NCI-H748 (cell line): ENCODE data around the gene SMOC2.

Experiments used
- DNase-seq: peaks from one replicate; lab custom pipeline; 2025; ENCODE audit not compliant: unreplicated experiment; lab: John Stamatoyannopoulos, UW

The SMOC2 gene

DNA sequence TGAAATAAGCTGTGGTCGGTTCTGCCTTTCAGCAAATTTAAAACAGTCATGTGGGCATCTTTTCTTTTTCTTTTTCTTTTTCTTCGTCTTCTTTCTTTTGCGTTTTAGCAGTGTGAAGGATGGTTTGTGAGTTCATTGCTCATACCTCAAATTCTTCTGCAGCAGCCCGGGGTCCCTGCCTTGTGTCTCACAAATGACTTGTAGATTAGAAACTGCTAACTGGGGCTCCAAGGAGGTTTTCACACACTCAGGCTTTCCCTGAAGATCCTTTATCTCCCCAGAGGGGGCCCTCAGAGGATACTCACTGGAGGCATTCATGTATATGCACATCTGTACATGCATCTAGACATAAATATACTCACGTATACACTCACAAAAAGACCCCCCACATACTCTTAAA is 1.7 kb downstream of the SMOC2 start:
- DNase-seq: no peak

- DNase-seq: no peak
These were observed 6.3 kb downstream of the SMOC2 start for GRCh38 chr6:168447282-168447681.

DNA sequence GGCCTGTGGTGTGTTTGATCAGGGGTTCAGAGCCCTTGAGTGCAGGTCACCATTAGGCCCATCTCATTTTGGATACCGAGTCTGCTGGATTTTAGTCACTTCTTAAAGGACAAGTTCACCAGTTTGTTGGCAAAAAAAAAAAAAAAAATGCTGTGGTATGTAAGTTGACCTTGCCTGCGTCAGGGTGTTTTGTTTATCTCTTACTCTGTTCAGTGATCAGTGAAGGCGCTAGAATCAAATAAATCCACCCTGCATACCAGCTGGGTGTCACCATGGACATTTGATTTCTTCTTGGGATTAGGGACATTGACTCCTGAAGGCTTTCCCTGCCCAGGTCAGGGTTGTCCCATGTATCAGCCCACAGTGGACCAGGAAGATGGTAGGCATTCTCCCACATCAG is 6.7 kb downstream of the SMOC2 start:
- no peak for DNase-seq

DNA sequence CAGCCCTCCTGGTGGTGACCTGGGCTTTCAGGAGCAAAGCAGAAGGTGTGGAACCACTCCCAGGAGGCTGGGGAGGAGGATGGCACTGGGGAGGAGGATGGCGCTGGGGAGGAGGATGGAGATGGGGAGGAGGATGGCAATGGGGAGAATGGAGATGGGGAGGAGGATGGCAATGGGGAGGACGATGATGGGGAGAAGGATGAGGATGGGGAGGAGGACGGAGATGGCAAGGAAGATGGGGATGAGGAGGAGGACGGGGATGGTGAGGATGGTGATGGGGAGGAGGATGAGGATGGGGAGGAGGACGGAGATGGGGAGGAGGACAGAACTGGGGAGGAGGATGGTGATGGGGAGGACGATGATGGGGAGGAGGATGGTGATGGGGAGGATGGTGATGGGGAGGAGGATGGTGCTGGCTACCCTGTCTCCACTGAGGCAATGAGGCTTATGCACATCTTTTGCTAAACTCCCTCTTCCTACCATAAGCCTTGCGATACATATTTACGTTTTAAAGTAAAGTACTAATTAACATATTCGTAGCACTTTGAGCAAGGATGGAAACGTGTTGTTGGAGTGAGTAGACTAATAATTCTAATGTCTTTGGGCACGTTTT is 7.4 kb downstream of the SMOC2 start:
- no peak for DNase-seq

- peak; percentile 54 for DNase-seq
These were observed 9.9 kb downstream of the SMOC2 start for GRCh38 chr6:168450917-168451316.

DNA sequence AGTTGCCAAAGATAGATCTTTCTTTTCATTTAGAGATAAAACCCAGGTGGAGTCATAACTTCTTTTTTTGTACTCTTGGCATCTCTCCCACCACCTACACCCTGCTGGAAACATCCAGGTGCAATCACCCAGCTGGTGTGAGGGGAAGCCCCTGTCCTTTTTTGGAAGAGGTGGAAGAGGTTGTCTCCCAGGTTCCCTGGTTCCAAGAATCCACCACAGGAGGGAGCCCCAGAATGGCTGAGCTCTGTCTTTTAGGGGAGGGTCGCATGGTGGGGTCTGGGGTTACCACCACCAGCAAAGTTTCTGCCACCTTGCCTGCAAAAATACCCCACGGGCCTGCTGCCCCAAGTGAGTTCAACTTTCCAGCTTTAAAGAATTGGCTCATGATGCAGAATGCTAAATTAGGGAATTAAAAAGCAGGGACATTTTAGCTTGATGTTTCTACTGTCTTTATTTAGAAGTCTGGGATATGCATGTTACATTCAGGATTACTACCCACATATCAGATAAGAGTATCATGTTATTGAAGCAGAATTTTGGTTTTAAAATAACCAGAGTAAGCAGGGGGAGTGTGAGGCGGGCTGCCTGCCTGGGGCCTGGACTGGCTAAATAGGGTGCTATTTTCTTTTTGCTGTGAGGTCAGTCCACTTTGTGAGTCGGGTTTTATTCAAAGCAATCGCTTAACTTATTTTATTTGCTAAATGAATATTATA is 11.0 kb downstream of the SMOC2 start:
- DNase-seq: peak; percentile 37

- DNase-seq: no peak
These were observed 11.8 kb downstream of the SMOC2 start for GRCh38 chr6:168452685-168453377.

DNA sequence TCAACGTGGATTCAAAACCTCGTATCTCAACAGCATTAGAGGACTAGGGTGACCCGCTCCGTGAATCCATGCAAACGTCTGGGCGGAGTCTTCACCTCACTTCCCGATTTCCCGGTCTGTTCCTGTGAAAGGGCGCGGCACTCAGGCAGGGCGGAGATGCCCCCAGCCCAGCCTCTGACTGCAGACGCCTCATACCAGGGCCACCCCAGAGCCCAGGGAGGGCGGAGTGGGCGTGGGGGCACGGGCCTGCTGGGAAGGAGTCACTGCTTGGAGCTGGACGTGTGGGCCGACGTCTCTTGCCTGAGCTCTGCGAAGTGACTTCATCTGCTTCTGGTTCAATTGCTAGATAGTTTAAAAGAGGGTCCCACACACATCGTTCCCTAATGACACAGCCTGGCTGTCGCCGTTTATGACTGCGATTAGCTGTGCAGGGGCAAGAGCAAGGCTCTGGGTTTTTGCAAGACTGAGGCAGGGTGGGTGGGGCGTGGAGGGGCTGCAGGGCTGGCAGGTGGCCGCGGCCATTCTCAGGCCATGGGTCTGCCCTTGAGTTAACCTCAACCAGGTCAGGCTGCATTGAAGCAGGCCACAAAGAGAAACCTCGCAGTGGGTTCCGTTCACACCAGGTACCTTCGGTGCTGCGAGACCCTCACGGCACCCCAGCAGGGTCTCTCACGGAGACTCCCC is 15.0 kb downstream of the SMOC2 start:
- DNase-seq: no peak

DNA sequence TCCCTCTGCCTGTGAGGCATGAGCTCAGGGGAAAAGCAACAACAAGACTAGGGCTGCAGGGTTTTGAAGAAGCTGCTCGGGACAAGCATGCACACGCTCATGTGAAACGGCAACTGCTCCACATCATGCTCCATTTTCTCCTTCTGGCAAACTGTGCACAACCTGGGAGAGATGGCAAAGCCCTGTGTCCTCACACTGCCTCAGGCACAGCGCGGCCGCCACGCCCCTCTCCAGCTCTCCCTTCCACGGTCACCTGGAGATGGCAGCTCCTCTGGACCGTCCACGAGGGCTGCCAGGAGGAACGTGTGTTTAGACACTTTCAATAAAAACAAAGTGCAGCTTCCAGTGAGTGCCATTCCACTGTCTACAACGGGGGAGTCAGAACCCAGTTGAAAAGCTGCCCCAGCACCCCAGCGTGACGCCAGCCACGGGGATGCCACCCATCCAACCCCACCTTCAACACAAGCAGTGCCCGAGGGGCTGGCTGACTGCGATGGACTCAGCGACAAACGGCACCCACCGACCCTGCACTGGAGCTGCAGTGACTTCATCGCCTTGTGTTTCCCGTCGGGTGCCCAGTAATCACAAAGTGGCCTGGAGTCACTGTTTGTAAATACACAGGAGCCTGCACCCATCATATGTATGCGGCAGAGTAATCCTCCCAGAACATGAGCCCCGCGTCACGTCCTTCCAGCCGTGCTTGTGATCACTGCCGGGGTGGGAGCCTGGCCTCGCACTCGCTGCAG is 16.1 kb downstream of the SMOC2 start:
- no peak for DNase-seq

GRCh38 chr6:168457653-168457934 is 16.6 kb downstream of the SMOC2 start:
- no peak for DNase-seq

GRCh38 chr6:168458101-168458500 is 17.1 kb downstream of the SMOC2 start:
- no peak for DNase-seq

- no peak for DNase-seq
These were observed 18.6 kb downstream of the SMOC2 start for GRCh38 chr6:168459572-168459971.

GRCh38 chr6:168462289-168462853 is 21.4 kb downstream of the SMOC2 start:
- DNase-seq: no peak

GRCh38 chr6:168464546-168464945 is 23.6 kb downstream of the SMOC2 start:
- no peak for DNase-seq

GRCh38 chr6:168468045-168468444 is 27.1 kb downstream of the SMOC2 start:
- DNase-seq: no peak

GRCh38 chr6:168469521-168469920 is 28.5 kb downstream of the SMOC2 start:
- DNase-seq: no peak

- DNase-seq: no peak
These were observed 28.9 kb downstream of the SMOC2 start for GRCh38 chr6:168469926-168470325.

DNA sequence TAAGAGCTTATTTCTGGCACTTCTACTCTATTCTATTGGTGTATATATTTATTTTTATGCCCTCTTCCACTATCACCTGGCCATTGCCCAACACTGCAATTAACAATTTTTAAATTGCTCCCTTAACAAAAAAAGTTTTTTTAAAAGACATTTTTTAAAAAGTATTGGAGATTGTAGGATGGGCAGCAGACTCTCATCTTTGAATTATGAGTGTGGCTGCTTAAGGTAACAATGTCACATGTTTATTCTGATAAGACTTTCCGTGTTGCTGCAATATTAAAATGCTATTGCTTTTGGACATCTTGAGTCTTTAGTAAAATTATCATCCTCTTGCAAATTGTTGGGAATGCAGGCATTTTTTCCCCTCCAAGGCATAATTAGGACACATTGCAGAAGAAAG is 31.4 kb downstream of the SMOC2 start:
- DNase-seq: no peak

DNA sequence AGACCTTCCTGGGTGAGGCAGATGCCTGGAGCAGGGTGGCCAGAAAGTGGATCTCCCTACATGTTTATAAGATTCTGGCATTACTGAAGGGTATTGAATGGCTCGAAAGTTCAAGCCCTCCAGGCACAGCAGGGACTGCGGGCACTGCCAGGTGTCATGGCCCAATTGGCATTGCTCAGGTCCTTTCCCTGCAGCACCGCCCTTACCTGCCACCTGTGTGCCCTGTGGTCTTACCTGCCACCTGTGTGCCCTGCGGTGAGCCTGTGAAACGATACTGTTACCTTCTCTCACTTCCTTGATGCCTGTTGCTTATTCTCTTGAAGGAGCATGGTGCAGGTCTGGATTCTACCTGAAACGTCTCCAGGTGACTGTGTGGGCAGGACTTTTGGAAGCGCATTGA is 32.2 kb downstream of the SMOC2 start:
- DNase-seq: no peak

DNA sequence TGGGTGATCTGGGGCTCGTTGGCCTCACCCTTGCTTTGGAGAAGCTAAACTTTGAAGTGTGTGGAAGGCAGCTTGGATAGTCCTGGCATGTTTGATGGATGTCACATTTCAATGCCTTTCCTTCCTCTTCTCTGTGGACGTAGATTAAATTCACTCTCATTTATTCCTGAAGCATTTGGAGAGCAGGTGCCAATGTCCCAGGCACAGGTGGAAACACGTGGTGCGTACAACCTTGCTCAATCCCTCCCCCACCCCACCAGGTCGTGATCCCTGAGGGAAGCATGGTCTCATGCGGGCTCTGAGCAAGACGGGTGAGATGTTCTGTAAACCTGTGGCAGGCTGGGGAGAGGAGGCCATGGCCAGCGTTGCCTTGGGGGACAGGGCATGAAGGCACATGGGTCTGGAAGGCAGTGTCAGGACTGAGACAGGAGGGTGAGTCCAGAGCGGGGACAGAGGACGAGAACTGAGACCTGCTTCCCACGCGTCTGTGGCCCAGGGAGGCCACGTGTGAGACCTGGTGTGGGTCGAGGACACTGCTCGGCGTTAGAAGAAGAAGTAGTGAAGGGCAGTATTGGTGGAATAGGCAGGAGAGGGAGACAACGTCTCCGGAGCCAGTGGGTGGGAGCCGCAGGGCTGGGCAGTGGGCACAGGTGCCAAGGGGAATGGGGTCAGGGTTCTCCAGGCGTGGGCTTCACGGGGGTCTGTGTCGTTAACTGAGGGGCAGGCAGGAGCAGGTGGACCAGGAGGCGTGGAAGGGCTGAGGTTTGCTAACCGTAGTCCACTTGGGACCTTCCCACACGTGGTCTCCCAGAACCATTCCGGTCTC is 34.4 kb downstream of the SMOC2 start:
- no peak for DNase-seq
